DOHH2 (cell line): Measurements from ENCODE around the gene TAF12.
"Not testable (repeated sequence)": the region's sequence is repeated elsewhere in the genome, so short reads cannot be mapped to it uniquely, and the experiment has no call there.

ENCODE experiments used
- CTCF ChIP-seq: fragments of 200-600 bp; sonication (generic); IDR thresholded peaks from one replicate; pipeline ENCODE4 v1.5.1; 2014; ENCODE audit warnings: antibody characterized with exemption, mild to moderate bottlenecking, low read depth, low read length; ENCODE audit not compliant: poor library complexity, severe bottlenecking
- EZH2phosphoT487 ChIP-seq: fragments of 200-600 bp; sonication (generic); IDR thresholded peaks from 2 replicates; pipeline ENCODE4 v1.6.1; 2017; ENCODE audit warnings: borderline replicate concordance, mild to moderate bottlenecking, antibody characterized with exemption, low read length, moderate library complexity, mixed read lengths

GRCh38 chr1:28655448-28656311 lies 12.8 kb upstream of the TAF12 start:
- TF ChIP-seq CTCF, EZH2phosphoT487: not testable (repeated sequence)
